Trophoblast cell (in vitro differentiated cells and primary cell): ENCODE measurements around the gene ABAT.

Source experiments
- DNase-seq, 2 donors: peaks; one replicate each; pipeline ENCODE4 v3.0.0-alpha.2; 2016
- H2AFZ ChIP-seq: 2 replicates; pipeline ENCODE4 v1.6.1; 2013; ENCODE audit warnings: low read length, moderate library complexity, mild to moderate bottlenecking; ENCODE audit not compliant: insufficient read depth, poor library complexity
- H2AK5ac ChIP-seq: 2 replicates; pipeline ENCODE4 v1.6.1; 2013; ENCODE audit warnings: mild to moderate bottlenecking, low read length
- H2BK120ac ChIP-seq: 2 replicates; pipeline ENCODE4 v1.6.1; 2013; ENCODE audit warnings: low read length, mild to moderate bottlenecking, moderate library complexity; ENCODE audit not compliant: insufficient read depth, poor library complexity
- H2BK12ac ChIP-seq: 2 replicates; pipeline ENCODE4 v1.6.1; 2013; ENCODE audit warnings: mild to moderate bottlenecking, low read length, moderate library complexity
- H2BK5ac ChIP-seq: 2 replicates; pipeline ENCODE4 v1.6.1; 2013; ENCODE audit warnings: low read length, low read depth, moderate library complexity, mild to moderate bottlenecking; ENCODE audit not compliant: poor library complexity
- H3K14ac ChIP-seq: 2 replicates; pipeline ENCODE4 v1.6.1; 2013; ENCODE audit warnings: mild to moderate bottlenecking, low read length
- H3K18ac ChIP-seq: 2 replicates; pipeline ENCODE4 v1.6.1; 2013; ENCODE audit warnings: mild to moderate bottlenecking, low read length
- H3K23ac ChIP-seq: 2 replicates; pipeline ENCODE4 v1.6.1; 2013; ENCODE audit warnings: low read length
- H3K27ac ChIP-seq: 2 replicates; pipeline ENCODE4 v1.5.1; 2013; ENCODE audit warnings: low read depth, mild to moderate bottlenecking, inconsistent platforms, low read length, moderate library complexity
- H3K27me3 ChIP-seq: 2 replicates; pipeline ENCODE4 v1.6.1; 2013; ENCODE audit warnings: inconsistent platforms, mild to moderate bottlenecking, low read length, moderate library complexity; ENCODE audit not compliant: insufficient read depth
- H3K36me3 ChIP-seq, 2 experiments: 1 replicate in 1 of 2; 2 replicates in 1 of 2; pipeline ENCODE4 v1.6.1; 2013; ENCODE audit warnings: low read length in 2 of 2, mild to moderate bottlenecking in 2 of 2, moderate library complexity in 1 of 2; ENCODE audit not compliant: insufficient read depth in 2 of 2, control insufficient read depth in 1 of 2
- H3K4ac ChIP-seq: 2 replicates; pipeline ENCODE4 v1.6.1; 2013; ENCODE audit warnings: low read depth, mild to moderate bottlenecking, low read length, moderate library complexity
- H3K4me1 ChIP-seq, 2 experiments: 1 replicate in 1 of 2; 2 replicates in 1 of 2; pipeline ENCODE4 v1.6.1; 2013; ENCODE audit warnings: low read length in 2 of 2, mild to moderate bottlenecking in 2 of 2, moderate library complexity in 1 of 2; ENCODE audit not compliant: insufficient read depth in 2 of 2, control insufficient read depth in 1 of 2
- H3K4me2 ChIP-seq: 2 replicates; pipeline ENCODE4 v1.6.1; 2013; ENCODE audit warnings: inconsistent platforms, mild to moderate bottlenecking, low read length, moderate library complexity
- H3K4me3 ChIP-seq: 2 replicates; pipeline ENCODE4 v1.5.1; 2013; ENCODE audit warnings: mild to moderate bottlenecking, low read depth, low read length, inconsistent platforms
- H3K79me1 ChIP-seq: one replicate; pipeline ENCODE4 v1.6.1; 2013; ENCODE audit warnings: low read length
- H3K79me2 ChIP-seq: 2 replicates; pipeline ENCODE4 v1.6.1; 2013; ENCODE audit warnings: low read length, mild to moderate bottlenecking; ENCODE audit not compliant: control insufficient read depth, insufficient read depth, poor library complexity
- H3K9ac ChIP-seq: 2 replicates; pipeline ENCODE4 v1.6.1; 2013; ENCODE audit warnings: mild to moderate bottlenecking, low read length
- H3K9me3 ChIP-seq: 2 replicates; pipeline ENCODE4 v1.6.1; 2013; ENCODE audit warnings: low read depth, mild to moderate bottlenecking, control low read depth, inconsistent platforms, low read length; ENCODE audit not compliant: insufficient read depth
- H4K12ac ChIP-seq: 2 replicates; pipeline ENCODE4 v1.6.1; 2013; ENCODE audit warnings: low read depth, mild to moderate bottlenecking, low read length, moderate library complexity
- H4K8ac ChIP-seq: 2 replicates; pipeline ENCODE4 v1.6.1; 2013; ENCODE audit warnings: low read depth, mild to moderate bottlenecking, low read length, moderate library complexity
- H4K91ac ChIP-seq: one replicate; pipeline ENCODE4 v1.6.1; 2013; ENCODE audit warnings: low read depth, mild to moderate bottlenecking, low read length, moderate library complexity
- WGBS: extraction: QIAGEN DNeasy Blood & Tissue Kit; methylation state at CpG from one replicate; pipeline ENCODE4 v1.1.7; 2013; ENCODE audit warnings: missing lambda C conversion rate; ENCODE audit not compliant: insufficient read length, insufficient coverage; ENCODE audit errors: extremely low coverage; 5-methylcytosine and 5-hydroxymethylcytosine counted together

ABAT gene

GRCh38 chr16:8729779-8730334 lies 55.4 kb downstream of the ABAT start:
- Histone ChIP-seq H2BK5ac (no peak overlapping the region), H2AK5ac (no peak overlapping the region), H3K36me3 (no peaks in the 10 kb centered on the region), H3K23ac (no peak overlapping the region), H4K8ac (no peak overlapping the region), H3K9ac (no peak overlapping the region), H3K27ac (no peak overlapping the region), H4K91ac (no peak overlapping the region), H2BK120ac (no peak overlapping the region), H3K9me3 (no peaks in the 10 kb centered on the region), H3K4ac (no peak overlapping the region), H4K12ac (no peak overlapping the region), H3K79me2 (no peaks in the 10 kb centered on the region), H3K27me3 (no peaks in the 10 kb centered on the region), H3K4me3 (no peak overlapping the region), H3K4me2 (no peak overlapping the region), H3K79me1 (no peaks in the 10 kb centered on the region), H3K18ac (no peak overlapping the region), H3K4me1 (no peaks in the 10 kb centered on the region), H2AFZ (no peak overlapping the region), H3K14ac (no peak overlapping the region), H2BK12ac (no peak overlapping the region)
- DNase-seq = no peak
- WGBS = no CpG with 5 or more reads among the region's 8 CpGs

- no peak overlapping the region for H4K8ac ChIP-seq
- no CpG with 5 or more reads among the region's 8 CpGs for WGBS
- no peak overlapping the region for H2BK12ac ChIP-seq
These were observed 56.0 kb downstream of the ABAT start for GRCh38 chr16:8730335-8730915.

GRCh38 chr16:8733849-8734540 lies 59.6 kb downstream of the ABAT start:
- Histone ChIP-seq H4K91ac (no peak overlapping the region), H3K4me2 (no peak overlapping the region), H3K4ac (no peak overlapping the region), H2AFZ (no peak overlapping the region), H3K79me2 (no peaks in the 10 kb centered on the region), H3K23ac (no peak overlapping the region), H2AK5ac (no peak overlapping the region), H3K27me3 (no peaks in the 10 kb centered on the region), H4K8ac (no peak overlapping the region), H3K4me3 (no peak overlapping the region), H3K9ac (no peak overlapping the region), H3K36me3 (no peaks in the 10 kb centered on the region), H3K4me1 (no peaks in the 10 kb centered on the region), H2BK12ac (no peak overlapping the region), H3K27ac (no peak overlapping the region), H3K9me3 (no peaks in the 10 kb centered on the region), H2BK120ac (no peak overlapping the region), H3K18ac (no peak overlapping the region), H2BK5ac (no peak overlapping the region), H3K14ac (no peak overlapping the region), H4K12ac (no peak overlapping the region), H3K79me1 (no peaks in the 10 kb centered on the region)
- WGBS = no CpG with 5 or more reads among the region's 5 CpGs
- no peak for DNase-seq

More at GRCh38 chr16:8730335-8730915, 56.0 kb downstream of the ABAT start:
- H2AK5ac ChIP-seq = no peak overlapping the region
- H3K18ac ChIP-seq = no peak overlapping the region
- no peaks in the 10 kb centered on the region for H3K36me3 ChIP-seq
- H3K4me3 ChIP-seq = no peak overlapping the region
- DNase-seq = no peak
- H3K27me3 ChIP-seq = no peaks in the 10 kb centered on the region
- H4K12ac ChIP-seq = no peak overlapping the region
- no peak overlapping the region for H4K91ac ChIP-seq
- no peaks in the 10 kb centered on the region for H3K9me3 ChIP-seq
- no peaks in the 10 kb centered on the region for H3K79me2 ChIP-seq
- H3K4me1 ChIP-seq = no peaks in the 10 kb centered on the region
- no peaks in the 10 kb centered on the region for H3K79me1 ChIP-seq
- H3K23ac ChIP-seq = no peak overlapping the region
- no peak overlapping the region for H3K9ac ChIP-seq
- no peak overlapping the region for H3K4ac ChIP-seq
- no peak overlapping the region for H3K14ac ChIP-seq
- no peak overlapping the region for H2AFZ ChIP-seq
- H3K4me2 ChIP-seq = no peak overlapping the region
- no peak overlapping the region for H3K27ac ChIP-seq
- H2BK5ac ChIP-seq = no peak overlapping the region
- H2BK120ac ChIP-seq = no peak overlapping the region

- Histone ChIP-seq H3K4me3 (no peak overlapping the region), H4K12ac (no peak overlapping the region), H3K14ac (no peak overlapping the region), H3K4ac (no peak overlapping the region), H3K9me3 (peaks cover 4% of the 10 kb centered on the region), H3K4me2 (no peak overlapping the region), H3K36me3 (no peaks in the 10 kb centered on the region), H2BK120ac (no peak overlapping the region), H4K8ac (no peak overlapping the region), H3K79me1 (no peaks in the 10 kb centered on the region), H3K27ac (no peak overlapping the region), H2AK5ac (no peak overlapping the region), H2AFZ (no peak overlapping the region), H3K27me3 (no peaks in the 10 kb centered on the region), H3K4me1 (no peaks in the 10 kb centered on the region), H3K23ac (no peak overlapping the region), H3K9ac (no peak overlapping the region), H3K79me2 (no peaks in the 10 kb centered on the region), H2BK12ac (no peak overlapping the region), H3K18ac (no peak overlapping the region), H4K91ac (no peak overlapping the region), H2BK5ac (no peak overlapping the region)
- no CpG with 5 or more reads among the region's 5 CpGs for WGBS
- DNase-seq = no peak
These were observed 61.2 kb downstream of the ABAT start for GRCh38 chr16:8735574-8735973.
